Testis (tissue), 3 donors: ENCODE data around the gene TRAF3IP3. TPM values are rescaled to one million over a fixed set of nuclear protein-coding genes. Genes with fewer than 3 reads are reported as not detected.

Experiments used
- DNase-seq: peaks from one replicate; pipeline ENCODE4 v3.0.0-alpha.2; 2019
- H3K27ac ChIP-seq, 2 donors: fragments of 200-600 bp; sonication (generic); one replicate each; pipeline ENCODE4 v1.5.1; 2019
- H3K27me3 ChIP-seq: fragments of 200-600 bp; sonication (generic); one replicate; pipeline ENCODE4 v1.5.1; 2019
- H3K36me3 ChIP-seq: fragments of 200-600 bp; sonication (generic); one replicate; pipeline ENCODE4 v1.5.1; 2017; ENCODE audit warnings: low read depth; ENCODE audit errors: missing control alignments
- H3K4me1 ChIP-seq: fragments of 200-600 bp; sonication (generic); one replicate; pipeline ENCODE4 v1.5.1; 2019
- H3K4me3 ChIP-seq, 2 donors: fragments of 200-600 bp; sonication (generic); one replicate each; pipeline ENCODE4 v1.5.1; 2017 to 2019
- H3K9me3 ChIP-seq: fragments of 200-600 bp; sonication (generic); one replicate; pipeline ENCODE4 v1.5.1; 2017
- POLR2A ChIP-seq: fragments of 450-650 bp; IDR thresholded peaks from one replicate; pipeline ENCODE4 v1.6.1; 2017; ENCODE audit warnings: antibody characterized with exemption, mild to moderate bottlenecking, moderate library complexity
- WGBS, 2 donors: methylation state at CpG; one replicate each; pipeline ENCODE4 v1.1.5; 2018; 5-methylcytosine and 5-hydroxymethylcytosine counted together
- intact Hi-C: fragments of 100-400 bp; cut with DNase I; formaldehyde crosslinking; loops from one replicate; pipeline ENCODE4 v1.15.1; 2023; ENCODE audit warnings: low total_unique reads
- polyA plus RNA-seq: library from polyadenylated mRNA; stranded (reverse); fragments of 350-450 nt; fragmentation: Illumina TruSeq; extraction: RNeasy Lipid Tissue Mini Kit (QIAGEN cat#74804); gene quantifications from one replicate; pipeline ENCODE4 v1.2.3, GENCODE V29; 2014; ENCODE audit warnings: low read depth, low replicate concordance; ENCODE audit not compliant: insufficient read depth
- total RNA-seq, 2 donors: library from RNA; depleted of rRNA; stranded (reverse); fragments of >200 nt; gene quantifications; one replicate each; pipeline ENCODE4 v1.2.3, GENCODE V29; 2016
- TF ChIP-seq, protein P1 (sequence below), 3 experiments: fragments of 450-650 bp in 2 of 3; fragments of 200-600 bp in 1 of 3; sonication (generic) in 1 of 3; IDR thresholded peaks; one replicate each; pipeline ENCODE4 v1.5.1; 2016 to 2019; ENCODE audit warnings: antibody characterized with exemption in 3 of 3, mild to moderate bottlenecking in 2 of 3, moderate library complexity in 1 of 3

TRAF3IP3 gene
- total and polyA plus RNA-seq, 3 donors from 2014 or later = 0.63 to 9.2 (median 3.3) TPM

DNA sequence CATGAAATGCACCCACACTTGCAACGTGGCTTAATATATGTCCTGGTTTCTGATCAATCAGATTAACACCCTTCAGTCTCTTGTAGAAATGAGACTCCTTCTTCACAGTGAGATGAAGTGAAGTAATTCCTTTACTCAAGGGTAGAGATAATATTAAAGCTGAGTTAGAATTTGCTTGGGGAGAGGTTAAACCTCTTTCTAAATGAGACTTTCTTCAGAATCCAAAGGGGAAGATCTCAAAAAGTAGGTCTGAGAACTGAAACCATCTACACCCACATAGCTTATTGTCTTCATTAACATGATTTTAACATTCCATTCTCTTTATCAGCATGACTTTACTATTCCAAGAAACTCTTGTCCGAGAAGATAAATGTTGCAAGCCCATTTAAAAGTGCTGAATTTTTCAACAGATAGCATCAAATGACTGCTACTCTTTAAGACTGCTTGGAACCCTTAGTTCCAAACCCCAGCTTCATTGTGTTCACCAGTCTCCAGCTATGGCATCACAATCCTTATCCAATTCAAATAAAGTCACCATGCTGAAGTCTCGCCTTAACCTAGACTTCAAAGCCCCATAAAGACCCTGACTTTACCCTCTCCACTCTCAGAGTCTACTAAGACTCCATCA lies 19.2 kb upstream of the TRAF3IP3 start:
- intact Hi-C loops = no loop called here
- 44 to 54% methylated on average over 3 of the region's 3 CpGs for WGBS, 2 donors

DNA sequence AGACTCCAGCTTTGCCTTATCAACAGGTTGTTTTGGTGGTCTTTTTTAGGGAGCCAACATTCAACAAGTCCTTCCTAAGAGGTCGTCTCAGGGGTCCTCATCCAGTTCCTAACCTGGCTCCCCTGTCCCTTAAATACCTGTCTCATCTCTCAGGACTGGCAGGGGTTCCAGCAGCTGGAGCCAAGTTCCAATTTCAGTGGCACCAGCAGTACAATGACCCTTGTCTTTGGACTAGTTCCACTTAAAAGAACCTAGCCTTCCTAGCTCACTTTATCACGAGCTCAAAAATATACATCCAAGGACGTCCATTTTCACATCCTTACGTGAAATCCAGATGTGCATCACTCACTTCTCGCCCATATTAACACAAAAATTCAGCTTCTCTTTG lies 18.7 kb upstream of the TRAF3IP3 start:
- H3K27ac ChIP-seq = peak overlapping the region in 1 of 2 donors; percentile 43
- peaks cover 24% of the 10 kb centered on the region for H3K4me1 ChIP-seq
- no peak for DNase-seq
- no peaks in the 10 kb centered on the region for H3K27me3 ChIP-seq
- no peaks in the 10 kb centered on the region for H3K36me3 ChIP-seq
- intact Hi-C loops = no loop called here
- TF ChIP-seq, protein P1, sequence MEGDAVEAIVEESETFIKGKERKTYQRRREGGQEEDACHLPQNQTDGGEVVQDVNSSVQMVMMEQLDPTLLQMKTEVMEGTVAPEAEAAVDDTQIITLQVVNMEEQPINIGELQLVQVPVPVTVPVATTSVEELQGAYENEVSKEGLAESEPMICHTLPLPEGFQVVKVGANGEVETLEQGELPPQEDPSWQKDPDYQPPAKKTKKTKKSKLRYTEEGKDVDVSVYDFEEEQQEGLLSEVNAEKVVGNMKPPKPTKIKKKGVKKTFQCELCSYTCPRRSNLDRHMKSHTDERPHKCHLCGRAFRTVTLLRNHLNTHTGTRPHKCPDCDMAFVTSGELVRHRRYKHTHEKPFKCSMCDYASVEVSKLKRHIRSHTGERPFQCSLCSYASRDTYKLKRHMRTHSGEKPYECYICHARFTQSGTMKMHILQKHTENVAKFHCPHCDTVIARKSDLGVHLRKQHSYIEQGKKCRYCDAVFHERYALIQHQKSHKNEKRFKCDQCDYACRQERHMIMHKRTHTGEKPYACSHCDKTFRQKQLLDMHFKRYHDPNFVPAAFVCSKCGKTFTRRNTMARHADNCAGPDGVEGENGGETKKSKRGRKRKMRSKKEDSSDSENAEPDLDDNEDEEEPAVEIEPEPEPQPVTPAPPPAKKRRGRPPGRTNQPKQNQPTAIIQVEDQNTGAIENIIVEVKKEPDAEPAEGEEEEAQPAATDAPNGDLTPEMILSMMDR (IDR thresholded peaks at IDR 0.05) = no peak
- TF ChIP-seq POLR2A = no peak
- WGBS, 2 donors = 77 to 83% methylated on average over 5 of the region's 5 CpGs
- H3K4me3 ChIP-seq = no peak overlapping the region
- H3K9me3 ChIP-seq = no peaks in the 10 kb centered on the region

More for the DNA sequence above, 19.2 kb upstream of the TRAF3IP3 start:
- no peaks in the 10 kb centered on the region for H3K9me3 ChIP-seq
- TF ChIP-seq, protein P1 (IDR thresholded peaks at IDR 0.05) = no peak
- no peak for TF ChIP-seq POLR2A
- no peaks in the 10 kb centered on the region for H3K27me3 ChIP-seq
- H3K4me1 ChIP-seq = peaks cover 19% of the 10 kb centered on the region
- peak overlapping the region in 1 of 2 donors; percentile 43 for H3K27ac ChIP-seq
- no peak overlapping the region for H3K4me3 ChIP-seq
- H3K36me3 ChIP-seq = no peaks in the 10 kb centered on the region
- DNase-seq = no peak

DNA sequence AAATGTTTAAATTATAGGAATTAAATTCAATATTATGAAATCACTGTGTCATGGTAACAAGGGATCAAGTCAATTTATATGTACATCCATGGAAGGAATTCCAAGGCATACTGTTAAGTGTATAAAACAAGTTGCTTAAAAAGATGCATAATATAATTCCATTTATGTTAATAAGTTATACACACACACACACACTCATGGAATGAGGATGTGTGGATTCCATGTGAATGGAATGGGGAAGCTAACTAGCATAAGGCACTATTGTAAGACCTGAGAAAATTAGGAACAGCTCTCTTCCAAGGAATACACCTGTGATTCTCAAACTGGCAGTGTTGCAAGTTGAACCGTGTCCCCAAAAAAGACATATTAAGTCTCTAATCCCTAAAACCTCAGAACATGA lies 17.6 kb upstream of the TRAF3IP3 start:
- Histone ChIP-seq H3K4me3 (no peak overlapping the region), H3K9me3 (no peaks in the 10 kb centered on the region), H3K4me1 (peaks cover 36% of the 10 kb centered on the region), H3K36me3 (no peaks in the 10 kb centered on the region), H3K27me3 (no peaks in the 10 kb centered on the region), H3K27ac (no peak overlapping the region)
- DNase-seq = no peak
- TF ChIP-seq POLR2A = no peak
- TF ChIP-seq, protein P1 (IDR thresholded peaks at IDR 0.05) = no peak
- 88 to 100% methylated on average over 1 of the region's 1 CpG for WGBS, 2 donors
- intact Hi-C loops = no loop called here

DNA sequence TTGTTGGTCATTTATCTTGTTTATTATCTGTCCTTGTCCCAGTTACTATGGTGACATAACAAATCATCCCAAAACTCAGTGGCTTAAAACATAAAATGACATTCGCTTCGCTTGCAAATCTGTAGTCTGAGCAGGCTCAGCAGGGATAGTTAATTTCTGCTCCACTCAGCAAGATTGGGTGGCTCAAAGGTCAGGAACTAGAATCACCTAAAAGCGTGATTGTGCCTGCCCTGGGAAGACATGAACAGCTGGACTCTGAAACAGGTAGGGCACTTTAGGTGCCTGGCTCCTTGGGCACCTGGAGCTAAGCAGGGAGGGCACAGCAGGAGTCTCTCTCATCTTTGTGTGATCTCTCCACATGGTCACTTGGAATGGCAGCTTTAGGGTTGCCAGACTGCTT lies 14.7 kb upstream of the TRAF3IP3 start:
- Histone ChIP-seq H3K36me3 (no peaks in the 10 kb centered on the region), H3K27ac (no peak overlapping the region), H3K4me3 (no peak overlapping the region), H3K27me3 (no peaks in the 10 kb centered on the region), H3K9me3 (no peaks in the 10 kb centered on the region), H3K4me1 (peaks cover 32% of the 10 kb centered on the region)
- intact Hi-C loops = loop anchor here (10.0 kb wide), 2 partner anchors 46 to 156 kb away; partner anchors contain the start of gene CAMK1G
- no peak for DNase-seq
- 92 to 93% methylated on average over 3 of the region's 3 CpGs for WGBS, 2 donors
- TF ChIP-seq POLR2A = no peak
- TF ChIP-seq, protein P1 (IDR thresholded peaks at IDR 0.05) = no peak

DNA sequence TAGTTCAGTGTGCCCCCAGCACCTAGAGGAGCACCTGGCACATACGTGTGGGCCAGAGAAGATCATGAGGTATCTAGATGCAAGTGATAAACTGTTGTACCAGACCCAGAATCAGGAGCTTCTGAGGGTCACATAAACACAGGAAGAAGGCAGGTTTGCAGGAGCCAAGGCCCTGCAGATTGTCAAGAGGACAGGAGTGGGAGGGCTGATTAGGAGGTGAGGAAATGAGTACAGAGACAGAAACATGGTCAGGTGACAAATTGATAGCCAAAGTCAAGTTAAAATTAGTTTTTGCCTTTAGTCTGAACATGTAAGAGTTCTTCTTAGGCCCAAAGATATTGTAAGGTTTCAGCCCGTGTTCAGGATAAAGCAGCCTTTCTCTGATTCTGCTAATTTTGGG lies 14.0 kb upstream of the TRAF3IP3 start:
- Histone ChIP-seq H3K4me3 (peak overlapping the region in 1 of 2 donors; percentile 29), H3K27me3 (no peaks in the 10 kb centered on the region), H3K36me3 (no peaks in the 10 kb centered on the region), H3K9me3 (no peaks in the 10 kb centered on the region), H3K4me1 (peaks cover 35% of the 10 kb centered on the region), H3K27ac (peak overlapping the region; percentile 73 to 77)
- TF ChIP-seq POLR2A = no peak
- TF ChIP-seq, protein P1 (IDR thresholded peaks at IDR 0.05) = no peak
- intact Hi-C loops = loop anchor here (10.0 kb wide), 2 partner anchors 47 to 157 kb away; partner anchors contain the start of gene CAMK1G
- DNase-seq = no peak
- 52 to 53% methylated on average over 2 of the region's 2 CpGs for WGBS, 2 donors
